Measurements from ENCODE around the gene LENG1.

LENG1 gene

DNA sequence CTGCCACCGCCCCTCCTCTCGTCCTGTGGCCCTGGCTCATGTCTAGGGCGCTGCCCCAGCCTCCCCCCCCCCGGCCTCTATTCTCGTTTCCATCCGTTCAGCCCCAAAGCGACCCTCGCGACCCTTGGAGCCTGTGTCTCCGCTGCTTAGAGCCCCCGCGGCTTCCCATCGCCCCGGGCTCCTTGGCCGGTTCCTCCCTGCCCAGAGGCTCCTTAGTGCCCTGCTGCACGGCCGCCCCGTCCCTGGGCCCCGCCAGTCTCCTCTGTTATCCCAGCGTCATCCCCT, 31.1 kb downstream of the LENG1 start:
- Histone ChIP-seq H3K27ac (ENCODE audit: low read length) (no peak overlapping the region), H3K9me3 (ENCODE audit: insufficient read depth, low read length) (no peaks in the 10 kb centered on the region), H3K36me3 (replicated peaks; ENCODE audit: low read depth, low read length) (peaks cover 46% of the 10 kb centered on the region), H2AFZ (ENCODE audit: low read depth, low read length) (no peak overlapping the region), H3K4me3 (ENCODE audit: low read length) (no peak overlapping the region), H3K79me2 (ENCODE audit: low read length) (no peaks in the 10 kb centered on the region), H3K4me2 (ENCODE audit: low read length) (no peak overlapping the region), H4K20me1 (ENCODE audit: insufficient read depth, low read length) (no peaks in the 10 kb centered on the region), H3K9ac (ENCODE audit: low read length) (no peak overlapping the region), H3K27me3 (ENCODE audit: low read depth, low read length) (no peaks in the 10 kb centered on the region), H3K4me1 (ENCODE audit: low read length) (no peaks in the 10 kb centered on the region)
- TF ChIP-seq CTCF (IDR thresholded peaks at IDR 0.05; ENCODE audit: low read depth, low read length), result no peak
- no peak for TF ChIP-seq EZH2phosphoT487 (IDR thresholded peaks at IDR 0.05; ENCODE audit: low read depth)

- no peak for TF ChIP-seq EZH2phosphoT487 (IDR thresholded peaks at IDR 0.05; ENCODE audit: low read depth)
- TF ChIP-seq CTCF (IDR thresholded peaks at IDR 0.05; ENCODE audit: low read depth, low read length), result no peak
- Histone ChIP-seq H3K9me3 (ENCODE audit: insufficient read depth, low read length) (no peaks in the 10 kb centered on the region), H3K4me2 (ENCODE audit: low read length) (no peak overlapping the region), H3K9ac (ENCODE audit: low read length) (no peak overlapping the region), H3K4me3 (ENCODE audit: low read length) (no peak overlapping the region), H2AFZ (ENCODE audit: low read depth, low read length) (no peak overlapping the region), H4K20me1 (ENCODE audit: insufficient read depth, low read length) (no peaks in the 10 kb centered on the region), H3K27ac (ENCODE audit: low read length) (no peak overlapping the region), H3K4me1 (ENCODE audit: low read length) (no peaks in the 10 kb centered on the region), H3K36me3 (replicated peaks; ENCODE audit: low read depth, low read length) (peaks cover 51% of the 10 kb centered on the region), H3K27me3 (ENCODE audit: low read depth, low read length) (no peaks in the 10 kb centered on the region), H3K79me2 (ENCODE audit: low read length) (no peaks in the 10 kb centered on the region)
Measured at GRCh38 chr19:54127688-54128440, 31.7 kb downstream of the LENG1 start.

DNA sequence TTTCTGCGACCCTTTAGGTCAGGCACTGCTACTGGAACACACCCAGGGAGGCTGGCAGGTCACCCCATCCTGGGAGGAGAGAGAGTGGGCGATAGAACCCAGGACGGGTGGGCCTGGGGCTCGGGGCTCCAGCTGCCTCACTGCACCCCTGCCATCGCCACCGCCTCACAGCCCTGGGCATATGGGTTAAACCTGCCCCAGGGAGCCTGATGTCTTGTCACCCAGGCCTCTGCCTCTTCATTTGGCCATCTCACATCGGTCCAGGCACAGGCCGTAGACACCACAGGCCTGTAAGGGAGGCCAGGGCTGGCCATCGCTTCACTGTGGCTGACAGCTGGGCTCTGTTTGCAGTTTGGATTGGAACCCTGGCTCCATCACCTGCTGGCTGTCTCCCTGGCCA, 33.8 kb downstream of the LENG1 start:
- TF ChIP-seq CTCF (IDR thresholded peaks at IDR 0.05; ENCODE audit: low read depth, low read length) (no peak), EZH2phosphoT487 (IDR thresholded peaks at IDR 0.05; ENCODE audit: low read depth) (no peak)
- Histone ChIP-seq H3K27me3 (ENCODE audit: low read depth, low read length) (no peaks in the 10 kb centered on the region), H3K4me2 (ENCODE audit: low read length) (no peak overlapping the region), H3K9ac (ENCODE audit: low read length) (no peak overlapping the region), H4K20me1 (ENCODE audit: insufficient read depth, low read length) (no peaks in the 10 kb centered on the region), H3K27ac (ENCODE audit: low read length) (no peak overlapping the region), H3K9me3 (ENCODE audit: insufficient read depth, low read length) (no peaks in the 10 kb centered on the region), H3K4me3 (ENCODE audit: low read length) (no peak overlapping the region), H3K4me1 (ENCODE audit: low read length) (no peaks in the 10 kb centered on the region), H3K36me3 (replicated peaks; ENCODE audit: low read depth, low read length) (peaks cover 59% of the 10 kb centered on the region), H3K79me2 (ENCODE audit: low read length) (no peaks in the 10 kb centered on the region), H2AFZ (ENCODE audit: low read depth, low read length) (no peak overlapping the region)

GRCh38 chr19:54124393-54124792, 35.1 kb downstream of the LENG1 start:
- no peak overlapping the region for H3K27ac ChIP-seq (ENCODE audit: low read length)
- H3K4me2 ChIP-seq (ENCODE audit: low read length), result no peak overlapping the region
- no peaks in the 10 kb centered on the region for H3K79me2 ChIP-seq (ENCODE audit: low read length)
- H3K9me3 ChIP-seq (ENCODE audit: insufficient read depth, low read length), result no peaks in the 10 kb centered on the region
- H3K9ac ChIP-seq (ENCODE audit: low read length), result no peak overlapping the region
- no peak for TF ChIP-seq EZH2phosphoT487 (IDR thresholded peaks at IDR 0.05; ENCODE audit: low read depth)
- TF ChIP-seq CTCF (IDR thresholded peaks at IDR 0.05; ENCODE audit: low read depth, low read length), result no peak
- H3K36me3 ChIP-seq (replicated peaks; ENCODE audit: low read depth, low read length), result peaks cover 63% of the 10 kb centered on the region
- H3K4me1 ChIP-seq (ENCODE audit: low read length), result no peaks in the 10 kb centered on the region
- H2AFZ ChIP-seq (ENCODE audit: low read depth, low read length), result no peak overlapping the region
- no peak overlapping the region for H3K4me3 ChIP-seq (ENCODE audit: low read length)
- H4K20me1 ChIP-seq (ENCODE audit: insufficient read depth, low read length), result no peaks in the 10 kb centered on the region
- H3K27me3 ChIP-seq (ENCODE audit: low read depth, low read length), result no peaks in the 10 kb centered on the region

All from OCI-LY3 (cell line).